ENCODE results near the gene USF2.

Gene USF2

GRCh38 chr19:35287713-35288112, 19.0 kb downstream of the USF2 start:
- DNase-seq = no peak

- DNase-seq = no peak
These were observed 19.6 kb downstream of the USF2 start for GRCh38 chr19:35288331-35288730.

- DNase-seq = no peak
These were observed 20.1 kb downstream of the USF2 start for GRCh38 chr19:35288906-35289305.

DNA sequence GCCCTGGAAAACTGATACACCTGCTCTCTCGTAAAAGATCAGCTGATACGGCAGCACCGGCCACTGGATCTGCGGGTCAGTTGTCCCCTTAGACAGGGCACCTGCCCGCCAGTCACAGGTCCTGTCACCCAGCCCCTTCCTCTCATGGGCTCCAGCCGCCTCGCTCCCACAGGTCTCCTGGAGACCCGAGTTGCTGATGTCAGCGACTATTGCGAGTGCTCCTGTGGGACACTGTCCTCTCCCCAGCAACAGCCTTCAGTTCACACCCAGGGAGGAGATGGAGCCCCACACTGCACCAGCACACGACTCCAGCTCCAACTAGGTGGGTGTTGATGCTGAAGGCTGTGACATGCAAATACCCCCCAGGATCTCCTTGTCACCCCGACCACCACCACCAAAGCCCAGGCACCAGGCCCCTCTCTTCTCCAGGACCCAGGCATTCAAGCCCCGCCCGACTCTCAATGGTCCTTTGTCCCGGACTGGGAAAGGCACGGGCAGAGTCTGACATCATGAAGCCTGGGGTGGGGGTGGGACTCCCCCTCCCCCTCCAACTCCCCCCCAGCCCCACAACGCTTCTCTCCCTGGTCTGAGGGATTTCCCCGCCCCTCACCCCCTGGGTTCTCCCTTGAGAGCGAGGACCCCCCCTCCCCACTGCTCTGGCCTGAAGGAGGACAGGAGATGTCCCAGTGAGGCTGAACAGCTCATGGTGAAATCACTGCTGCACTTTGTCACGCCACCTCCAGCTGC, 21.8 kb downstream of the USF2 start:
- DNase-seq = no peak

DNA sequence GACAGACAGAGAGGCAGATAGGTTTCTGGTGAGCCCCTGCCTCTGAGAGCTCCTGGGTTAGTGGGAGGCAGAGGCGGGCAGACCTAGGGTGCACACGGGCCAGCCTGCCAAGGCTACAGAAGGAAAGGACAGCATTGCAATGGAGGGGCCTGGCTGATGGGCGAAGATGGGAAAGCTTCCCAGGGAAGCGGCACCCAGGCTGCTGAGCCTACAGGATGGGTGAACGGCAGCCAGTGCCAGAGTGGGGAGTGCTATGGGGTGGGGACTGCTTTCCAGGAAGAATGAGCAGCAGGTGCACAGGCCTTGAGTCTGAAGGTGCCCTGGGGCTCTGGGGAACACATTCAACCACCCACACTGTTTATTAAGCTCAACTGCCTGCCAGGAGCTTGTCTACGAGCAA, 22.5 kb downstream of the USF2 start:
- no peak for DNase-seq

- DNase-seq = no peak
These were observed 23.2 kb downstream of the USF2 start, which contains the start of gene MAG for GRCh38 chr19:35291916-35292315. TSS of gene MAG (plus strand) at chr19:35292161. CDS start at chr19:35295409, 3,248 bp downstream.

DNA sequence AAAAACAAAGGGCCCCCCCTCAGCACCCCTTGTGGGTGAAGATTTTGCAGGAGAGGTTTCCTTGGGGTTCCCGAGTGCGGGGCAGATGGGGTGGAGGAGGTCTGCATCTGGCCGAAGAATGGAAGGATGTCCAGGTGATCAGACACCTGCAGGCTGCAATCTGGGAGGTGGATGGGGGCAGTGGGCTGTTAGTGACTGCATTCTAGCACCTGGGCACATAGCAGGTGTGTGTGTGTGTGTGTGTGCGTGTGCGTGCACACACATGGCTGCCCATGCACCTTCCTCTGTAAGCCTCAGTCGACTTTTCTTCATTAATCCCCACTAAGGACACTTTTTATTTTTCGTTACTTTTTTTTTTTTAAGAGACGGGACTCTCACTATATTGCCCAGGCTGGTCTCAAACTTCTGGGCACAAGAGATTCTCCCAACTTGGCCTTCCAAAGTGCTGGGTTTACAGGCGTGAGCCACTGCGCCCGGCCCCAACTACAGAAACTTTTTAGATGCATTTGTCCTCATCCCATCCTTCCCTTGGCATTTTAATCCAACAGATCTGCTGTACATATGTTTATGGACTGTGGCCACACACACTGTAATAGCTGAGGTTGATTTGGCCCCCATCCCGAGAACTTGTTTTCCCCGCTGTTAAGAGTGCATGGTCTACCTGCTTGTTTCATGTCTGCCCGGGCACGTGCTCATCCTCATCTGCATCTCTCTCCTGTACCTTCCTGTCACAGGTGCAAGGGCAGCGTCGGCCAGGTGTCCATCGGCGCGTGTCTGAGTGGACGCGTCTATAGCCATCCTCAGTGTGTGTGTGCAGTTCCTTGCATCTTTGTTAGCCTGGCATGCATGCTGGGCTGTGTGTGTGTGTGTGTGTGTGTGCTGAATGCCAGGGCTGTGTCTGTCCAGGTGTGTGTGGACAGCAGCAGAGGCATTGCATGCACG, 23.9 kb downstream of the USF2 start:
- no peak for DNase-seq

DNA sequence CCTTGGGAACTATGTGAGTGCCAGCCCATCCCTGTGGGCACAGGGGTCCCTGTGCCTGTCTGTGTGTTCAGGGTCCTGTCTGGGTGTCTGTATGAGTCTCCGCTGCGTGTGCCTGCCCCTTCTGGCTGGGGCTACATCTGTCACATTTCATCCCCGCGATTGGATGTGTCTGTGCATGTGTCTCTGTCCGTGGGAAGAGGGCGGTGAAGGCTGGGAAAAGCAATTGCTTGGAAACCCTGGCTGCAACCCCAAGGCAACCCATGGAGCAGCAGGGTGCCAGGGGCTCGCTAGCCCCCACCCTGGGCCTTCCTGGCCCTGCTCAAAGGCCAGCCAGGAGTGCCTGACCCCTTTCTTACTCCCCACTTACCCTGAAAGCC, 24.6 kb downstream of the USF2 start:
- DNase-seq = no peak

GRCh38 chr19:35293808-35294207, 25.0 kb downstream of the USF2 start:
- no peak for DNase-seq

GRCh38 chr19:35294328-35294727, 25.6 kb downstream of the USF2 start:
- no peak for DNase-seq

- DNase-seq = no peak
These were observed 26.4 kb downstream of the USF2 start for GRCh38 chr19:35294859-35295791.

DNA sequence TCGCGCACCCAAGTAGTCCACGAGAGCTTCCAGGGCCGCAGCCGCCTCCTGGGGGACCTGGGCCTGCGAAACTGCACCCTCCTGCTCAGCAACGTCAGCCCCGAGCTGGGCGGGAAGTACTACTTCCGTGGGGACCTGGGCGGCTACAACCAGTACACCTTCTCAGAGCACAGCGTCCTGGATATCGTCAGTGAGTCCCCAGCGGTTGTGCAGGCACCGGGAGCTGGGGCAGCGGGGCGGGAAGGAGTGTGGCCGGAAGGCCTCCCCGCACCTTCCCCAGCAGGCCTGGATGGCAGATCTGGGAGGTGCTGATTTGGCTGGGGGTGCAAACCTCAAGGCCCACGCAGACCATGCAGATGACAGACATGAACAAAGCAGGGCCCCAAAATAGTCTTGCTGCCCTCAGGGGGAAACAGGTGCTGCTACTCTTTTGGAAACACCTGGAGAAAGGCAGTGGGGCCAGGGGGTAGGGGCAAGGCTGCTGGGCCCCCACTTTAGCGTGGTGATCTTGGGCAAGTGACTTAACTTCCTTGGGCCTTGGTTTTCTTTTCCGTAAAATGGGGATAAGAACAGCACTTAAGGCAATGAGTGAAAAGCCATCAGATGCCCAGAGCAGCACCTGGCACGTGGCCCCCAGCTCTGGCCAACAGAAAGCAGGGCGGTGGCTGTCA, 27.2 kb downstream of the USF2 start:
- DNase-seq = no peak

- no peak for DNase-seq
These were observed 28.1 kb downstream of the USF2 start for GRCh38 chr19:35296644-35297514.

GRCh38 chr19:35297515-35297848, 28.7 kb downstream of the USF2 start:
- no peak for DNase-seq

DNA sequence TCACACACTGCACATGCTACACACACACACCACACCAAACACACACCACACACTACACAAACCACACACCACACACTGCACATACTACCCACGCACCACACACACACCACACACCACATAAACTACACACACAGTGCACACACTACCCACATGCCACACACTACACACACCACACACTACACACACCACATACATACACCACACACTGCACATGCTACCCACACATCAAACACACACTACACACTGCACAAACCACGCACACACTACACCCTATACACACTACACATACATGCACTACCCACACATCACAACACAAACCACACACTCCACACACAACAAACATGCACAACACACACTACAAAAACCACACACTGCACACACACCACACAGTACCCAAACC, 29.2 kb downstream of the USF2 start:
- no peak for DNase-seq

DNA sequence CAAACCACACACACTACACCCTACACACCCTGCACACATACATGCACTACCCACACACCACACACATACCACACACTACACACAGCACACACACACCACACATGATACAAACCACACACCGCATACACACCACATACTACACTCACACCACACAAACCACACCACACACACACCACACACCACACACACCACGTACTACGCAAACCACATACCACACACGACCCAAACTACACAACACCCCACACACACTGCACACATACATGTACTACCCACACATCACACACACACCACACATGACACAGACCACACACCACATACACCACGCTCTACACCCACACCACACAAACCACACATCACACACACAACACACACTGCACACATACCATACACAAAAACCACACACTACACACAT, 29.8 kb downstream of the USF2 start:
- no peak for DNase-seq

- no peak for DNase-seq
These were observed 31.0 kb downstream of the USF2 start for GRCh38 chr19:35299523-35300338.

DNA sequence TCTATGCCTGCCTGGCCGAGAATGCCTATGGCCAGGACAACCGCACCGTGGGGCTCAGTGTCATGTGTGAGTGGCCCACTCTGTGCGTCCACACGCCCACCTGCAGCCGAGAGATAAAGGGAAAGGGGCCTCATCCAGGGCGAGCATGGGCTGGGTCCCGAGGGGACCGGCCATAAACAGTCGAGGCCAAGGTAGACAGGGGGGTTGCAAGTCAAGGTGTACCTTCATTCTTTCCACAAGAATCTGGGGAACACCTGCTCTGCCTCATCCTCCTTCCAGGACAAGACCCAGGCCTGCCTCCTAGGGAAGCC, 31.5 kb downstream of the USF2 start:
- DNase-seq = no peak

GRCh38 chr19:35301961-35302360, 33.2 kb downstream of the USF2 start:
- DNase-seq = no peak

- DNase-seq = no peak
These were observed 33.7 kb downstream of the USF2 start for GRCh38 chr19:35302446-35302845.

Measured in NCI-H187 treated with DMSO at 0.1 percent for 48 hours (cell line).